Brain microvascular endothelial cell (primary cell): ENCODE results near the gene SPEM3.

Experiments used
- DNase-seq: peaks from one replicate; pipeline ENCODE4 v3.0.0-alpha.2; 2020
- H3K27ac ChIP-seq: fragments of 250-450 bp; sonication (Bioruptor Pico); 2 replicates; pipeline ENCODE4 v1.5.1; 2020; ENCODE audit warnings: mild to moderate bottlenecking, moderate library complexity
- H3K27me3 ChIP-seq: fragments of 250-450 bp; sonication (Bioruptor Pico); replicated peaks from 2 replicates; pipeline ENCODE4 v1.5.1; 2020; ENCODE audit warnings: mild to moderate bottlenecking
- H3K36me3 ChIP-seq: fragments of 250-450 bp; sonication (Bioruptor Pico); replicated peaks from 2 replicates; pipeline ENCODE4 v1.5.1; 2020; ENCODE audit warnings: mild to moderate bottlenecking
- H3K4me3 ChIP-seq: 2 replicates; pipeline ENCODE4 v1.5.1; 2011; ENCODE audit warnings: low read depth, mild to moderate bottlenecking, control low read depth, low read length, moderate library complexity
- CTCF ChIP-seq: IDR thresholded peaks from 2 replicates; pipeline ENCODE4 v1.5.1; 2011; ENCODE audit warnings: low read depth, mild to moderate bottlenecking, moderate library complexity, low read length, control low read depth, inconsistent platforms; ENCODE audit errors: missing control alignments
- in situ Hi-C: cut with HindIII; loops from 2 replicates; pipeline ENCODE4 v1.10.0; 2017; ENCODE audit warnings: low sequenced_read_pairs, low pct_ligation_motif_present

Gene SPEM3

GRCh38 chr17:7429722-7430121 lies 1.1 kb downstream of the SPEM3 start:
- H3K27me3 ChIP-seq = no peaks in the 10 kb centered on the region
- H3K4me3 ChIP-seq = no peak overlapping the region
- H3K36me3 ChIP-seq = no peaks in the 10 kb centered on the region
- no peak for DNase-seq
- in situ Hi-C loops = no loop called here
- H3K27ac ChIP-seq = no peak overlapping the region
- TF ChIP-seq CTCF = no peak

GRCh38 chr17:7431231-7431630 lies 2.6 kb downstream of the SPEM3 start:
- DNase-seq = no peak
- Histone ChIP-seq H3K36me3 (no peaks in the 10 kb centered on the region), H3K27me3 (no peaks in the 10 kb centered on the region), H3K27ac (no peak overlapping the region), H3K4me3 (no peak overlapping the region)
- in situ Hi-C loops = no loop called here
- no peak for TF ChIP-seq CTCF

- Histone ChIP-seq H3K36me3 (no peaks in the 10 kb centered on the region), H3K4me3 (no peak overlapping the region), H3K27me3 (no peaks in the 10 kb centered on the region), H3K27ac (no peak overlapping the region)
- no peak for TF ChIP-seq CTCF
- in situ Hi-C loops = no loop called here
- no peak for DNase-seq
These were observed 3.6 kb downstream of the SPEM3 start for GRCh38 chr17:7432296-7432695.

- TF ChIP-seq CTCF = peak; percentile 22
- Histone ChIP-seq H3K36me3 (no peaks in the 10 kb centered on the region), H3K4me3 (peak overlapping the region; percentile 58), H3K27ac (no peak overlapping the region), H3K27me3 (peaks cover 23% of the 10 kb centered on the region)
- DNase-seq = no peak
- in situ Hi-C loops = no loop called here
These were observed 7.3 kb downstream of the SPEM3 start for GRCh38 chr17:7435676-7436555.

- peak overlapping the region; percentile 39 for H3K4me3 ChIP-seq
- in situ Hi-C loops = no loop called here
- H3K36me3 ChIP-seq = no peaks in the 10 kb centered on the region
- no peak for DNase-seq
- H3K27ac ChIP-seq = no peak overlapping the region
- H3K27me3 ChIP-seq = peaks cover 23% of the 10 kb centered on the region
- peak; percentile 44 for TF ChIP-seq CTCF
These were observed 8.1 kb downstream of the SPEM3 start for GRCh38 chr17:7436556-7437368.
